Hepatocyte (in vitro differentiated cells): ENCODE measurements around the gene ARHGAP6. TPM values are rescaled to one million over a fixed set of nuclear protein-coding genes. Genes with fewer than 3 reads are reported as not detected.

ENCODE experiments used
- DNase-seq: peaks from one replicate; pipeline ENCODE4 v3.0.0-alpha.2; 2016; ENCODE audit warnings: low spot score
- H2AFZ ChIP-seq: fragments of 200-600 bp; sonication (generic); 2 replicates; pipeline ENCODE4 v1.6.0; 2016; ENCODE audit warnings: antibody characterized with exemption, mild to moderate bottlenecking
- H3K27ac ChIP-seq: fragments of 200-600 bp; sonication (generic); 2 replicates; pipeline ENCODE4 v1.5.1; 2016; ENCODE audit warnings: mild to moderate bottlenecking
- H3K27me3 ChIP-seq: fragments of 200-600 bp; sonication (generic); 2 replicates; pipeline ENCODE4 v1.6.1; 2016
- H3K36me3 ChIP-seq: fragments of 200-600 bp; sonication (generic); replicated peaks from 2 replicates; pipeline ENCODE4 v1.5.1; 2016; ENCODE audit warnings: low read depth; ENCODE audit not compliant: insufficient read depth
- H3K4me1 ChIP-seq: fragments of 200-600 bp; sonication (generic); 2 replicates; pipeline ENCODE4 v1.5.1; 2016; ENCODE audit warnings: mild to moderate bottlenecking, moderate library complexity; ENCODE audit not compliant: insufficient read depth
- H3K4me2 ChIP-seq: fragments of 200-600 bp; sonication (generic); 2 replicates; pipeline ENCODE4 v1.6.0; 2016
- H3K4me3 ChIP-seq: fragments of 200-600 bp; sonication (generic); 2 replicates; pipeline ENCODE4 v1.5.1; 2016; ENCODE audit warnings: mild to moderate bottlenecking
- H3K79me2 ChIP-seq: fragments of 200-600 bp; sonication (generic); 2 replicates; pipeline ENCODE4 v1.6.0; 2017; ENCODE audit warnings: mild to moderate bottlenecking
- H3K9me2 ChIP-seq: fragments of 200-600 bp; sonication (generic); replicated peaks from 2 replicates; pipeline ENCODE4 v1.6.0; 2017; ENCODE audit warnings: mild to moderate bottlenecking; ENCODE audit not compliant: insufficient read depth
- H3K9me3 ChIP-seq: fragments of 200-600 bp; sonication (generic); 2 replicates; pipeline ENCODE4 v1.5.1; 2016; ENCODE audit warnings: low read depth, mild to moderate bottlenecking
- H4K20me1 ChIP-seq: fragments of 200-600 bp; sonication (generic); 2 replicates; pipeline ENCODE4 v1.6.0; 2016; ENCODE audit warnings: mild to moderate bottlenecking; ENCODE audit not compliant: insufficient read depth, poor library complexity, severe bottlenecking
- EZH2 ChIP-seq: fragments of 200-600 bp; sonication (generic); IDR thresholded peaks from 2 replicates; pipeline ENCODE4 v1.6.1; 2016; ENCODE audit warnings: antibody characterized with exemption, mild to moderate bottlenecking, borderline replicate concordance
- EZH2phosphoT487 ChIP-seq: fragments of 200-600 bp; sonication (generic); IDR thresholded peaks from one replicate; pipeline ENCODE4 v1.6.1; 2018; ENCODE audit warnings: antibody characterized with exemption, mild to moderate bottlenecking, low read depth, moderate library complexity; ENCODE audit not compliant: unreplicated experiment, severe bottlenecking
- WGBS: methylation state at CpG from one replicate; pipeline ENCODE4 v1.1.6; 2016; ENCODE audit warnings: low lambda C conversion rate; ENCODE audit errors: missing lambda C conversion rate; 5-methylcytosine and 5-hydroxymethylcytosine counted together
- polyA plus RNA-seq: library from polyadenylated mRNA; unstranded; fragments of >200 nt; fragmentation: Nextera tagmentation; extraction: Ambion mirVana; gene quantifications from 2 replicates; pipeline ENCODE4 v1.2.1, GENCODE V29; 2016
- total RNA-seq: library from RNA; depleted of rRNA; stranded (reverse); fragments of >200 nt; gene quantifications from 2 replicates; pipeline ENCODE4 v1.2.3, GENCODE V29; 2014
- TF ChIP-seq, protein P1 (sequence below): fragments of 200-600 bp; sonication (generic); IDR thresholded peaks from 2 replicates; pipeline ENCODE4 v1.5.1; 2016; ENCODE audit warnings: antibody characterized with exemption, mild to moderate bottlenecking; ENCODE audit not compliant: poor library complexity

Gene ARHGAP6
- total and polyA plus RNA-seq, 2 experiments from 2014 or later, result 4.9 to 6.9 TPM

DNA sequence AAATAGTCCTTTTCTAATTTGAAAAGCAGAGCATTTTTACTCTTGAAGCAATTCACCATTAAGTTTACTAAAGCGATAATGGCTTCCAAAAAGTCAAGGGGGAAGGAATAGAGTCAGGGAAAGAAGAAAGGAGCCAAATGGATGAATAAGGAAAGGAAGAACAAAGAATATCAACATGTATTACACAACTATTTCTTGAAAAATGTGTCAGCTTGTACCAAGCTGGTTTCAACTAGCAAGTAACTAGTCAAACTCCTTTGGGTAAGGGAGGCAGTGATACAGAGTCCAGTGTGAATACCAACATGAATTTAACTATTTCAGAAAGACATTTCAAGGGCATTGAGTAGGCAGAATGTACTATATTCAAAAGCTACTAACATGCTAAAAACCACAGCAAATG is 112.1 kb downstream of the ARHGAP6 start:
- Histone ChIP-seq H3K36me3 (no peaks in the 10 kb centered on the region), H3K4me1 (no peaks in the 10 kb centered on the region), H3K27me3 (no peaks in the 10 kb centered on the region), H3K4me2 (no peak overlapping the region), H3K9me3 (no peaks in the 10 kb centered on the region), H3K27ac (no peak overlapping the region), H3K79me2 (no peaks in the 10 kb centered on the region), H3K9me2 (no peaks in the 10 kb centered on the region), H2AFZ (no peak overlapping the region), H4K20me1 (no peaks in the 10 kb centered on the region), H3K4me3 (no peak overlapping the region)
- no peak for TF ChIP-seq EZH2phosphoT487
- TF ChIP-seq EZH2, result no peak
- TF ChIP-seq, protein P1, sequence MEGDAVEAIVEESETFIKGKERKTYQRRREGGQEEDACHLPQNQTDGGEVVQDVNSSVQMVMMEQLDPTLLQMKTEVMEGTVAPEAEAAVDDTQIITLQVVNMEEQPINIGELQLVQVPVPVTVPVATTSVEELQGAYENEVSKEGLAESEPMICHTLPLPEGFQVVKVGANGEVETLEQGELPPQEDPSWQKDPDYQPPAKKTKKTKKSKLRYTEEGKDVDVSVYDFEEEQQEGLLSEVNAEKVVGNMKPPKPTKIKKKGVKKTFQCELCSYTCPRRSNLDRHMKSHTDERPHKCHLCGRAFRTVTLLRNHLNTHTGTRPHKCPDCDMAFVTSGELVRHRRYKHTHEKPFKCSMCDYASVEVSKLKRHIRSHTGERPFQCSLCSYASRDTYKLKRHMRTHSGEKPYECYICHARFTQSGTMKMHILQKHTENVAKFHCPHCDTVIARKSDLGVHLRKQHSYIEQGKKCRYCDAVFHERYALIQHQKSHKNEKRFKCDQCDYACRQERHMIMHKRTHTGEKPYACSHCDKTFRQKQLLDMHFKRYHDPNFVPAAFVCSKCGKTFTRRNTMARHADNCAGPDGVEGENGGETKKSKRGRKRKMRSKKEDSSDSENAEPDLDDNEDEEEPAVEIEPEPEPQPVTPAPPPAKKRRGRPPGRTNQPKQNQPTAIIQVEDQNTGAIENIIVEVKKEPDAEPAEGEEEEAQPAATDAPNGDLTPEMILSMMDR, result no peak
- 78% methylated on average over 1 of the region's 1 CpG for WGBS
- DNase-seq, result no peak

DNA sequence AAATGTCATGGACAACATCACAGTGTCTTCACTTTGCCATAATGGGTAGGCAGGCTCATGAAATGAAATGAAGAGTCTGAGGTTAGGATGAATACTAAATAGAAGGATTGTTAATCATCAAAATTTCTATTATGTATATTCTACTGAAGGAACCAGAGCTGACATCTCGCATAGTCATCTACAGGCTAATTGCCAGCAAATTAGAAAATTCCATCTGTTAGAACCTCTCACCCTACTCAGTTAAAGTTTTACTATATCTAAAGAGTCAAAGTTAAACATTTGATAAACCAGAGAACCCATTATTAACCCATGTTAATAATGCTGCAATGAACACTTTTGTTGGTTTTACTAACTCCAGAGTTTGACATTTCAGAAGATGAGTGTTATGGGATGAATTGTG is 114.6 kb downstream of the ARHGAP6 start:
- 86% methylated on average over 1 of the region's 1 CpG for WGBS
- Histone ChIP-seq H3K27ac (no peak overlapping the region), H3K9me3 (no peaks in the 10 kb centered on the region)

DNA sequence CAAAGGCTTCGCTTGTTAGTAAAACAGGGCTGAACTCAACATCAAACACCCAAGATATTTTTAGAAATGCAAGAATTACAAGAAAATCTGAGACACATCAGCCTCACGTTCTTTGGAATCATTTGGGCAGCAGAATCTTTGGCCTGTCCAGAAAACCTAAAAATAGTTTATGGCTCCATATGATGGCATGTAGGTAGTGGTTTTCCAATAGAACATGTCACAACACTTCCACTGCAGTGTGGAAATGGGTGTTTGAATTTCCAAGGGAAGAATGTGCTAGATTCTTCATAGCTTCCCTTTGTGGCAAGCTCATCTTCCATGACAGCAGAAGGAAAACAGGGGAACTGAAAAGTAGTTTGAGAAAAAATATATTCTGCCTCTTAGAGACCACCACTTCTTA is 118.8 kb downstream of the ARHGAP6 start:
- H3K9me3 ChIP-seq, result no peaks in the 10 kb centered on the region
- no peaks in the 10 kb centered on the region for H3K4me1 ChIP-seq
- TF ChIP-seq EZH2 (no peak), EZH2phosphoT487 (no peak)
- TF ChIP-seq, protein P1, result no peak
- H3K27me3 ChIP-seq, result no peaks in the 10 kb centered on the region
- no peak overlapping the region for H3K27ac ChIP-seq
- WGBS, result 51% methylated on average over 2 of the region's 2 CpGs
- no peaks in the 10 kb centered on the region for H3K79me2 ChIP-seq
- H2AFZ ChIP-seq, result no peak overlapping the region
- no peaks in the 10 kb centered on the region for H3K9me2 ChIP-seq
- no peak overlapping the region for H3K4me3 ChIP-seq
- no peak for DNase-seq
- no peaks in the 10 kb centered on the region for H3K36me3 ChIP-seq
- H3K4me2 ChIP-seq, result no peak overlapping the region
- H4K20me1 ChIP-seq, result no peaks in the 10 kb centered on the region

More for the DNA sequence above, 114.6 kb downstream of the ARHGAP6 start:
- Histone ChIP-seq H3K4me3 (no peak overlapping the region), H3K79me2 (no peaks in the 10 kb centered on the region), H4K20me1 (no peaks in the 10 kb centered on the region), H3K4me1 (no peaks in the 10 kb centered on the region), H3K9me2 (no peaks in the 10 kb centered on the region), H2AFZ (no peak overlapping the region), H3K27me3 (no peaks in the 10 kb centered on the region), H3K36me3 (no peaks in the 10 kb centered on the region), H3K4me2 (no peak overlapping the region)
- no peak for DNase-seq
- TF ChIP-seq EZH2phosphoT487 (no peak), EZH2 (no peak)
- TF ChIP-seq, protein P1, result no peak

DNA sequence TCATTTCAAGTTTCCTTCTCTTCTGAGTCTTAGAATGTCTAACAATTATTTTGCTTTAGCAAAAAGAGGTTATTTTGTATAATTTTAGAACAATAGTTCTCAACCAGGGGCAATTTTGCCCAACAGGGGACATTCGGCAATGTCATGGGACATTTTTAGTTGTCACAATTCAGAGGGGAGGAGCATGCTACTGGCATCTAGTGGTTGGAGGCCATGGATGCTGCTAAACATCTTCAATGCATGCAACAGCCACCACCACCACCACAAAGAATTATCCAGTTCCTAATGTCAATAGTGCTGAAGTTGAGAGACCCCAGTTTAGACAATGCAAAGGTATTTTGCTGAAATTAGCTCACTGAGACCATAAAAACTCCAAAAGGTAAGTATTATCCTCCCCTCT is 122.5 kb downstream of the ARHGAP6 start:
- H4K20me1 ChIP-seq, result no peaks in the 10 kb centered on the region
- WGBS, result 81% methylated on average over 1 of the region's 1 CpG
- no peak overlapping the region for H3K4me2 ChIP-seq
- DNase-seq, result no peak
- H3K79me2 ChIP-seq, result no peaks in the 10 kb centered on the region
- H3K4me3 ChIP-seq, result no peak overlapping the region
- no peaks in the 10 kb centered on the region for H3K9me3 ChIP-seq
- H3K4me1 ChIP-seq, result no peaks in the 10 kb centered on the region
- no peaks in the 10 kb centered on the region for H3K27me3 ChIP-seq
- no peak overlapping the region for H3K27ac ChIP-seq
- no peaks in the 10 kb centered on the region for H3K9me2 ChIP-seq
- no peak for TF ChIP-seq EZH2
- TF ChIP-seq, protein P1, result no peak
- no peaks in the 10 kb centered on the region for H3K36me3 ChIP-seq
- H2AFZ ChIP-seq, result no peak overlapping the region
